NCI-H446 (cell line): ENCODE data around the gene ARHGAP4.

Source experiments
- DNase-seq, 2 experiments: peaks; one replicate each; lab custom pipeline; 2025; lab: John Stamatoyannopoulos, UW

Gene ARHGAP4

DNA sequence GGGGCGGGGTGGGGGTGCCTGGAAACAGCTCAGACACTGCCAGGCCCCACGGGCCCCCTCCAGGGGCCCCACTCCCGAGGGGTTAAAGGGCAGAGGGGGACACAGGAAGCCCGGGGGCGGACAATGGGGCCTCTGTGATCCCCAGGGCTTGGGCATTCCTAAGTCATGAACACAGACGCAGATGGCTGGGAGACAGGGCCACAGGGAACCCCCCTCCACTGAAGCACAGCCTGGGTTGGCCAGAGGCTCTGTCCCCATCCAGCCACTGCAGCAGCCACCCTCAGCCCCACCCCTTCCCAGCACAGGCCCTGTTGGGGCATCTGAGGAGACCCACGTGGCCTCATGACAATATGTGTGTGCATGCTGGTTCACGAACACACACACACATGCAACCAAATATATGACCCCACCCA lies 44.0 kb downstream of the ARHGAP4 start:
- no peak for DNase-seq

DNA sequence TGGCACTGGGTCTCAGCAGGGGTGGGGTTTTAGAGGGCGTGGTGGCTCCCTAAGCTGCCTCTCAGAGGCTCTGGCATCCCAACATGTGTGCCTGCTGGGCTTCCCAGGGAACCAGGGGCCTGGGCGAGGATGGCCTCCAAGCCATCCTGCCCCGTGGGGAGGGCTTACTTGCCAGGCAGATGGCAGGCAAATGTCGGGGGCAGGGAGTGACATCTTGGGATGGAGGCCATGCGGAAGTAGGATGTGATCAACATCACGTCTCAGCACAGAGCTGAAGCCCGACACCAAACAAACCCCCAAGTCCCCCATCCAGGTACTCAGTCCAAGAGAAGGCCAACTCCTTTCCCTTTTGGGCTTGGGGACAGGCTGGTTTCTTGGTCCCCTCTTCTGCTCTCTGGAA lies 44.8 kb downstream of the ARHGAP4 start:
- no peak for DNase-seq

DNA sequence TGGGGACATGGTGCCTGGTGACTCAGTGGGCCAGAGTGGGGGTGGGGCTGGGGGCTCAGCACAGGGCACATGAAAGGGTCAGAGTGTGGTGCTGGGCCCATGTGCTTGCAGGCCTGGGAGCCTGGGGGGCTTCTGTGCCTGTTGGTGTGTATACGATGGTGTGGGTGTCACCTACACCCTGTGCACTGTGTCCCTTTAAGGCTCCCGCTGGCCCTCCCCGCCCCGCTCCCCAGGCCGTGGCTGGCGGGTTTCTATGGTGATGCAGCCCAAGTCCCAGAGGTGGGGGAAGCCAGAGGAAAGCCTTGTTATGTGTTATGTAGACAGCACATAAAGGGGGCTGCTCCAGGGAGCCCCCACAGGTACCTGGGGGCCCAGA lies 45.6 kb downstream of the ARHGAP4 start:
- no peak for DNase-seq

DNA sequence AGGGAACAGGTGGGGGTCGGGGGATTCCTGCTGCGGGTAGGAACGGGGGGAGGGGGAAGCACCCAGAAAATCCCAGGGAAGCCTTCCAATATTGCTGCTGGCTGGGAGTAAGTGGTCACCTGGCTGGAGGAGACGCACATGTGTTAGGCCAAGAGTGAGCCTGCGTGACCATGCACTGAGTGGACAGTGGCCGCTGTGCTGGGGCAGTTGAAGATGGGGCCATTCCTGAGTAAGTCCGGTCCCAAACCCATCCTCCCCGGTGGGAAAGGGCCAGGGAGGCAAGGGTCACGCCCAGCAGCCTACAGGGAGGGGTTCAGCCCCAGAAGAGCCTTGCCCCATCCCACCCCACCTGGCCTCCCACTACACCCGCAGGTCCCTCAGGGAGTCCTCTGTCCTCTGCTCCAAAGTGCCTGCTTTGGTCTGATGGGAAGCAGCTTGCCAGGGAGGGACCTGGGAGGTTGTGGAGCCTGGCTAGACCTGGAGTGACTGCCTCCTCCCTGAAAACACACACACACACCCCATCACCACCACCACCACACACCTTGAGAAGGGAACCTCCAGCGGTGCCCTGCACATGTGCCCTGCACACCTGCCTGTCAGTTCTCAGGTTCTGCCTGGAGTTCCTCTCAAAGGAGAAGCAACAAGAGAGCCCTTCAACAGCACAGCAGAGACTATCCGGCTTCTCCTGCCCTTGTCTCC lies 46.2 kb downstream of the ARHGAP4 start:
- DNase-seq = no peak

DNA sequence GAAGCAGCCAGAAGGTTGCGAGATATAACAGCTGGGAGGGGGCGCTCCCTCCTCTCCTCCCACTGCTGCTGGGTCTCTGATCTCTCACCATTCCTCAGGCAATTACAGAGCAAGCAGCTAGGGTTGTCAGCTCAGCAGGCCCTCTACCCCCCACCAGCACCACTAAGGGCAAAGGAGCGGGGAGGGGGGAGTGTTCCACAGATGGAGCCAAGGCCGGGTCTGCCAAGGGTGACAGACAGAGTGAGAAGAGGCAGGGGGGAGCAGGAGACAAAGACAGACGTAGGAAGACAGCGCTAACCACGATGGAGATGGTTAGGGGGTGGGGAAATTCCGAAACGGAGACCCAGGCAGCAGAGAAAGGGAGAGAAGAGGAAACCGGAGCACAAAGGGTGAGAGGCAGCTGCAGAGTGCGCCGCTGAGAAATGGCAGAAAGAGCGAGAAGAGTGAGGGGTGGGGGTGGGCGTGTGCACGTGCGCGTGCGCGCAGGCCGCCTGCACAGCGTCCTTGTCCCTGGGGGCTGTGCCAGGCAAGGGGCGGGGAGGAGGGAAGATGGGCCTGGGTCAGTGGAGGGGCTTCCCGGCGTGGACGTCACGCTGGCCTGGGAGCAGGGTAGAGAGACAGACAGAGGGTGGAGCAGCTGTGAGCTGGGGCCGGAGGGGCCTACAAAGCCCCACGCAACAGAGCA lies 47.0 kb downstream of the ARHGAP4 start:
- peak in 1 of 2 experiments; percentile 55 for DNase-seq

DNA sequence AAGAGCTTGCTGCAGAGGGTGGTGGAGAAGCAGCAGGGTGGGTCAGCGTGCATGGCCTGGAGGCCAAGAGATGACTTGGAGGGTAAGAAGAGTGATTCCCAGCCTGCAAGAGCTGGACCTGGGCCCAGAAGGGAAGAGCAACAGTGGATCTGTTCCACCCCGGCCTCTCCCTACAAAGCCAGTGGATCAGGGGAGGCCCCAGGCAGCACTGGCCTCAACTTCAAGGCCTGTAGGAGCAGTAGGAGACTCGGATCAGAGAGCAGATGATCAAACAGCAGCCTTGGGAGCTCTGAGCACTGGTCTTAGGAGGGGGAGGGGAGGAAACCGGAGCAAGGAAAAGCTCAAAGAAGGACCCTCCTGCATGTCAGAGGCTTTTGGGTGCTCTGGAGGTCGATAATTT lies 47.7 kb downstream of the ARHGAP4 start:
- DNase-seq = peak in 1 of 2 experiments; percentile 21

DNA sequence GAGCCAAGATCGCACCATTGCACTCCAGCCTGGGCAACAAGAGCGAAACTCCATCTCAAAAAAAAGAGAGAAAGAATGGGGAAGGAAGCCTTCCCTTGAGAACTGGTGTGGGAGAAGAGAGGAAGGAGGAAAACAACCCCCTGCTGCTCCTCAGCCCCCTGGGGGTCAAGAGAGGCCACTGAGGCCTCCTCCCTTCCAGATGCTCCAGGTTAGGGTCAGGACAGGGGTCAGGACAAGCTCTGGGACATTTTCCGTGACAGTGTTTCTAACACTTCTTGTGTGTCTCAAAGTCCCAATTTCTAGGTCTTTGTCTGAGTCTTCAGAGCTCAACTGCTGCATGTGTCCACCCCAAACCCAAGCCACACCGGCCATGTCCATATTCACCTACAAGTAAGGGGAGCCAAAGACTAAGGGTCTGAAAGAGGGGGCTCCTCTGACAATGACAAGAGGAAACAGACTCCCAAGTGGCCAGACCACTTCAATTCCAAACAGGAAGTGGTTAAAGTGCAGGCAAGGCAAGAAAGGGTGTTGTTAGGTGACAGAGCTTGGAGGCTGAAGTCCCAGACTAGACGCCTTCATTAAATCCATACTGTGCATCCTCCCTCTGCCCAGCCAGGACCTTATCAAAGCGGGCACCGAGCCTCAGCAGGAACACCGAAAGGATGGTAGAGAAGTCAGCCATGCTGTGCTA lies 48.3 kb downstream of the ARHGAP4 start:
- no peak for DNase-seq

DNA sequence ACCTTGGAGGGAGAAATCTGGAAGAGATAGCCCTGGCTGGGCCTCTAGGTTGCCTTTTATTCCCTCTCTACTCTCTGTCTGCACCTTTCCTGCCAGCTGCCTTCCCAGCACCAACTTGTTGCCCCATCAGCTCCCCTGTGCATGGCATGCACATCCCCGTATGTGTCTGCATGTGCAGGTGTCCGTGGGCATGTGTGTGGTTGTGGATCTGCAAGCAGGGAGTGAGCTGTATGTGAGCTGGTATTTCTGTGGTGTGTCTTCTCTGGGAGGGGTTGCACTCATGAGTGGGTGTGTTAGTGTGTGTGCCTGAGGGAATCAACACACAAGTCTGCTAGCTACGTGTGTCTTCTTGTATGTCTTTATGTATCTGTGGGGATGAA lies 50.0 kb downstream of the ARHGAP4 start:
- DNase-seq = no peak

DNA sequence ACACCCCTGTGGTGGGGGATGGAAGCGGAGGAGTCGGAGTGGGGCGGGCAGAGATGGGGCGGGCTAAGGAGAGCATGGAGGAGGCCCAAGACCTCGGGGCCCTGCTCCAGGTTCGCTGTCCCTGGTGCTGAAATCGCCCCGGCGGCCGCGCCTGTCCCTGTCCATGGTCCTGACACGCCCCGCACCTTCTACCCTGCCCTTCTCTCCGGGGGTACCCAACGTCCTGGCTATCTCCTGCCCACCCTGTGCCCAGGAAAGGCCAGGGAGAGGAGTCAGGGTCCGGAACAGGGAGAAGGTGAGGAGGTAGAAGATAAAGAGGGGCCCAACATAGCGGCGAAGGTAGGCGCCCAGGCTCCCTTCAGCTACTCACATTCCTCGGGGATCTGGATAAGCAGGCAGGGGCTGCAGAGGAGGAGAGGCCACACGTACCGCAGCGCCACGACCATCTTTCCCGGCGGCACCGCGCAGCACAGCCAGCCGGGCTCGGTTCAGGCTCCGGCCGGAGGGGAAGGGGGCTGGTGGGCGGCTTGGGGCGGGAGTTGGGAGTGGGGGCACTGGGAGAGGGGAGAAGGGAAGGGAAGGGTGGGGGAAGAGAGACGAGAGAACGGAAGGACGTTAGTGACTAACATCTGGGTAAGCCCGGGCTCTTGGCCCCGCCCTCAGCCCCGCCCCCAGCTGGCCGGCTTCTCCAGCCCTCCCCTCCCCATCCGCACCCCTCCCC lies 50.5 kb downstream of the ARHGAP4 start:
- DNase-seq = no peak

DNA sequence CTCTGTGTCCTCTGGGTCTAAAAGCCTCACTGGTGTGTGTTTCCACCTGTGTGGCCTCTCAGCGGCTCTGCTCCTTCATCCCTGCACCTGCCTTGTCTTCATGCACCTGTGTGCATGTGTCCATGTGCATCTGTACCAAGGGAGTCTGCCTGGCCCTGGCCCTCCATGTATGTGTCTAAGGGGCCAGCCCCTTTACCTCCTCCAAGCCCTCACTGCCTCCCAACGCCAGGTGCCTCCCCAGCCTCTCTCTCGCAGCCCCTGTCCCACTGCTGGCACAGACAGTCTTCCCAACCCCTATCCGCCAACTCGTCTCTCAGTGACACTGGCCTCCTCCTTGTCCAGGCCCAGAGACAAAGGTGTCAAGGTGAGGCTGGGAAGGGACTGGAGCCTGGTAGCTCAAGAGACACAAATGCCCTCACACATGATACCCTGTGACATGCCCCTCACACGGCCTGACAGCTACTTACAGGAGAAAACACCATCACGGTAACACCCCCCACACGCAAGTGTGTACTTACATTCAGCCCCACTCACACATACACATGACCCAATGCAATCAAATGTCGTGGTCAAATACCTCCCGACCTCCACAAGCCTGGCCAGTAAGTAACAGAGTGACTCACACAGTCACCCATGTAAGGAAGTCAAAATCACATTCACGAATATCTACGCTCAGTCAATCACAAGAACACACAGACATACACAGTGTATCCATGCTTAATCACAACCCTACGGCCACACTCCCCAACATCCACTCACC lies 51.5 kb downstream of the ARHGAP4 start:
- no peak for DNase-seq

DNA sequence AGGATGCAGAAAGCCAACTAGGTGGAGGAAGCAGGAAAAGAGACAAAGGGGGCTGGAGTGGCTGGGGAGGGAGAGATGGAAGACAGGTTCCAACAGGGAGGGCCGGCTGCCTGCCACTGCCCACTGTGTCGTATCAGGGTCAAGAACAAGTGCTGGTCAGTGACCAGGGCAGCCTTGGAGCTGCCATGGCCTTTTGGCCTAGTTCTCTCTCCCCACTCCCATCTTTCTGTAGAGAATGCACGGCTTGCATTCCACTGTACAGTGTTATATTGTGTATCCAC lies 52.0 kb downstream of the ARHGAP4 start:
- DNase-seq = no peak

DNA sequence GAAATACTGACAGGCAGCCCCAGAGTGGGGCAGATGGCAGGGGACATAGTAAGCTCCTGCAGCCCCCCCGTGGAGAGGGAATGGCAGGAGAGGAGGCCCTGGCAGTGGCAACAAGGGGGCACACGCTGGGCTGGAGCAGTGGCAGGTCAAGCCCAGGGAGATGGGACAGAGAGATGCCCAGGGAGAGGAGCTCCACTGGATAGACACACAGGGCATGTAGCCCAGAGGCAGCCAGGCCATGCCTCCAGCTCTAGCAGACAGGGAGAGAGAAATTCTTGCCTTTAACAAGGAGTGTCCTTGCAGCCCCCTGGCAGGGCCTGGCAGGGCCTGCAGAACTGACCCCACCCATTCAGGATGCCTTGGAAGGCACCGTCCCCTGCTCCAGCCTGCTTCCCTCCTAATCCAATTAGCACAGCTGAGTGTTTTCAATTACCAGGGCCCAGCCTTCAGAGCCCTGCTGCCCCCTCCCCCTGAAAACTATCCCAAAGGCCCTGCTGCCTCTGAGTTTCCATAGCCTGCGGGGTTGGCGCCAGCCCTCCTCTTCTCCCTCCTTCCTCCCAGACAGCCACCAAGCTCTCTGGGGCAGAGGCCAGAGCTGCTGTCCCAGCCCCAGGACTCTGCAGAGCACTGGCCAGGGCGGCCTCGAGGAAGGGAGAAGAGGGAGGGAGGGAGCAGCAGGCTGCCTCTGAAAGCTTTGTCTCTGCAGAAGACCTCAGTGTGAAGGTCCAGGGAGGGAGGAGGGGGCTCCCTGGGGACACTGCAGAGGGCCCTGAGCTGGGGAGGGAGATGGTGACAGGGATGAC lies 52.6 kb downstream of the ARHGAP4 start:
- DNase-seq = peak in 1 of 2 experiments; percentile 44

DNA sequence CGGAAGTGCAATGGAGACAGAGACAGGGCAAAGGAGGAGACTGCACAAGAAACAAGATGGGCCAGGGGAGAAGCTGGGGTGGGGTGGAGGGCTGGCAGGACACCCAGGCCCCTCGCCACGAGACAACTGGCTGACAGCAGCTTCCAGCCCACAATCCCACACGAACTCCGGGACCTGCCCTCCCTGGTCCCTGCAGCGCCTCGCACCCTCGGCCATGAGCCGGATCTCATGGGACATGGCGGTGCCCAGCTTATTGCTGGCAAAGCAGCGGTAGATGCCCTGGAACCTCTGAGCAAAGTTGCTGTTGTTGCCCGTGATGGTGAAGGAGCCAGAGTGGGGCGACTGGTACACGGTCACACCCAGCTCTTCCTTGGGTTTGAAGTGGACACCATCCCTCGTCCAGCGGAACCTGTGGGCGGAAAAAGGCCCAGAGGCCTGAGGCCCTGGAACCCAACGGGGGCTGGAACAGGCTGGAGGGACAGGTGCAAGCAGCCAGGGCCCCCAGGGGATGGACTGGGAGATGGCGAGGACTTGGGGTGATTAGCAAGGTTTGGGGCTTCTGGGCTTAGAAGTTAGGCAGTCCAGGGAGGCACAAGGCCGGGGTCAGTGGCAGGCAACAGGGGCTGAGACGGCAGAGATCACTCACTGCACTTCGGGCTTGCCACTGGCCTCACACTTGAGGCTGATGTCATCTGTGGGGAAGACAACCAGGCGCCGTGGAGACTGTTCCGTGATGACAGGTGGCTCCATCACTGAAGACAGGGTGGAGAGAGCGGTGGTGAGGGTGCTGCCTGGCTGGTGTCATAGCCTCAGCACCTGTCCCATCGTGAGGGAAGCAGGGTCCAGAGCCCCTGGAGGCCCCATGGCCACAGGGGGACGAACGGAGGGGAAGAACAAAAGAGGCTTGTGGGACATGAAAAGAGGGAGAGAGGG lies 53.9 kb downstream of the ARHGAP4 start:
- DNase-seq = no peak

DNA sequence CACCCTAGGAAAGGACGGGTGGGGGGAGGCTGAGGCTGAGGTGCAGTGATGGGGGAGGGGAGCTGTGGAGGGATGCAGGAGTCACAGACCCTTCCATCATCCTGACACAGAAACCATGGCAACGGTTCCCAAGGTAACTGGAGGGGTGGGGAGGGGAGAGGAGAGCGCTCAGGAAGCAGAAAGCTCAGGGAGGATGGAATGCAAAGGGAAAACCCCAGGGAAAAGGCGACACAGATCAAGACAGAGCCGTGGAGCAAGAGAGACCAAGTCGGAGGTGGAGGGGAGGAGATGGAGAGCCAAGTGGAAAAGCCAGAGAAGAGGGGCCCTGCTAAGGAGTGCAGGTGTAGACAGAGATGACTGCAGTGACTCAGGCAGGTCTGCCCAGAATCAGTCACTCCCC lies 54.6 kb downstream of the ARHGAP4 start:
- no peak for DNase-seq

DNA sequence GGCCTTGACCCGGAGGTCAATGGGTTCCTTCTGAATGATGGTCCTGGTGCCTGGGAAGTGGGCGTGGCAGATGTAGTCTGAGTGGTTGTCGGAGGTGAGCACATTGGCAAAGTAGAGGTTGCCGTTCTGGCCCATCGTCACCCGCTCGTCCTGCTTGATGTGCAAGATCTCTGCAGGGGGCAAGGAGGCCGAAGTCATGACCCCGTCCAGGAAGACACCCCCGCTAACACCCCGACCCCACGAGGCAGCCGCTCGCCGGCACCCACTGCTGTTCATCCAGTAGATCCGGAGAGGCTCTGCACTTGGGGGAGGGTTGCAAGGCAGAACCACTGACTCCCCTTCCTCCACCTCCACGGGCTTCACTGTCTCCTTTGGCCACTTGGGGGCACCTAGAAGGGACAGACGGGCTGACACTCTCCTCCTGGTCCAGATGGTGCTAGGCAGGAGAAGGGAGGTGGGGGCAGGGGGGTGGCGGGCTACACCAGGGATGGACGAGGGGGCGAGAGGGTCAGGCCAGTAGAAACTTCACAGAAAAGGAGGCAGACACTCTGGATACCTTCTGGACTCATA lies 55.2 kb downstream of the ARHGAP4 start:
- no peak for DNase-seq

DNA sequence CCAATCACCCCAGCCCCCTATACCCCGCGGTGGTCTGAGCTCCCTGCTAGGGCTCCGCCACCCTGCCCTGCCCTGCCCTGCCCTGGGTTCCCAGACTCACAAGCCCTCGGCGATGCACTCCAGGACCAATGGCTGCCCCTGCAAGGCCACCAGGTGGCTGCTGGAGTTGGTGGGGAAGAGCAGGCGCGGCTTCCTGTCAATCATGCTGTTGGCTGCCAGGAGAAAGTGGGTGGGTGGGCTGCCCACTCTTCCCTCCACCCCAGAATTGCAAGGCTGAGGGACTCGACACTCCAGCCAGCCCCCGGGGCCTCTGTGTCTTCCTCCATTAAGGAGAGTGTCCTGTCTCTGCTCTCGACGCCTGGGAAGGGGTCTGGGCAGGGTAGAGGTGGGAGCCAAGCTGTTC lies 55.8 kb downstream of the ARHGAP4 start:
- no peak for DNase-seq

DNA sequence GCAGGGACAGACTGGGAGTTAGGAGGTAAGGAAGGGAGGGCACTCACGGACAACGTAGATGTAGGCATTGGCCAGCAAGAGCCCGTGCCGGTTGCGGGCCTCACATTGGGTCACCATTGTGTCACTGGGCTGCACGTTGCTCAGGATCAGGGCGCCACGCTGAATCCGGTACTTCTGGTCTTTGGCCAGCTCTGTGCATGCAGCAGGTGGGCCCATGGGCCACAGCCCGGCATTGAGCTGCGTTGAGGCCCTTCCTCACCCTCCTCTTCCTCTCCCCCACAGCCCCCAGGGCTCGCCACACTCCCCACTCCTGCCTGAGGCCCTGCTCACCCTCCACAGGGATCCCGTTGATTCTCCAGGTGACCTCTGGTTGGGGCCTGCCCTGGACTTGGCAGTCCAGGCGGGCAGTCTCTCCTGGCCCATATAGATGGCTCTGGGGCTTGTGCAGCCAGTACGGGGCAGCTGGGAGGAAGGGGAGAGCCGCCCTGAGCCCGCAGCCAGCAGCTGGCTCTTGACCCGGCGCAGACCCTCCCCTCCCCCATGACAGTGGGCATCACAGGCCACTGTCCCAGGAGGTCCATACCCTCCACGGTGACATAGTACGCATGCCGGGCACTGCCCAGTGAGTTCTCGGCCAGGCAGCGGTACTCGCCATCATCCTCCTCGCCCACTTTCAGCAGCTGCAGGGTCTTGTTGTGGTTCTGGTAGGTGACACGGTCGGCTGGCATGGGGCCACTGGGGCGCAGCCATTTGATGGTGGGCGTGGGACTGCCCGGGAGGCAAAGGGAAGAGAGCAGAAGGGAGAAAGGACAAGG lies 56.4 kb downstream of the ARHGAP4 start:
- no peak for DNase-seq

DNA sequence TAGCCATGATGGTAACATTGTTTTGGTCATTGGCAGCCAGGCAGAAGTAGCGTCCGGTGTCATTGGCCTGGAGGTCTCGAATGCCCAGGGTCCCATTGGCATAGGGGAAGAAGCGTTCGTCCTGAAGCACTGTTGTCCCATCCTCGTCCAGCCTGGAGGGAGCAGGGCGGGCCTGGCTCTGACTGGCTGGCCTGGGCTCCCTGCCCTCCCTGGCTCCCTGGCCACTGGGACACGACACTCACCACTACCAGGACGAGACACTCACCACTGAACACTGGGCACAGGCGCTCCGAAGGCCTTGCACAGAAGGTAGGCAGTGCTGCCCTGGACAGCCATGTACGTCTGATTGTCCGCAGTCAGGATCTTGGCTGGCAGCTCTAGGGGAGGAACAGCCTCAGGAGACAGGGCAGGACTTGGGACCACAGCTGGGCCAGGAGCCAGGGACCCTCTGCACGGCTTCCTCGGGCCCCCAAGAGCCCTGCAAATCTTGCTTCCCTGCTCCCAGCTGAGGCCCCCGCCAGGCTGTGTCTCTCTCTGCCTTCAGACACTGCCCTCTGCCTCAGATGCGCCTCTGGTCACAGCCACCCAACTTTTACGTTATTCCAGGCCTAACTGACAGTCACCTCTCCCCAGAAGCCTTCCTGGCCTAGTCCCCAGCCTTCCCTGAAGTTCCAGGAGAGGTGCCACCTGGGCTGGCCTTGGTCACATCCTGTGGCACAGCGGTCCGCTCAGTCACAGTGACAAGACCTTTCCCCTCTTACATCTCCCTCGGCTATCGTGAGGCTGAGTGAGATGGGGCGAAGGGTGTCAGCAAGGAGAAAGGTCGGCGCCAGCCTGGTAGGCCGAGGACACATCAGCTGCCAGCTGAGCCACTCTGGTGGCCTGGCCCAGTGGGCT lies 57.2 kb downstream of the ARHGAP4 start:
- no peak for DNase-seq
